A549 (cell line): ENCODE results near the gene CERS6. TPM values are rescaled to one million over a fixed set of nuclear protein-coding genes. Genes with fewer than 3 reads are reported as not detected.

Experiments
- ATAC-seq, 2 experiments: fragments of 200-7000 bp in 1 of 2; fragments of >200 bp in 1 of 2; cut with Nextera tagmentation in 1 of 2; cut with Tn5 transposase in 1 of 2; 3 replicates each; pipeline versions ENCODE4 v1.8.0 to v1.9.1; 2018 to 2020; ENCODE audit warnings: mild to moderate bottlenecking in 1 of 2, moderate library complexity in 1 of 2
- CTCF ChIA-PET: fragments of 300-600 bp; sonication (Branson Sonifier 250); formaldehyde crosslinking; extraction: SDS; loops from one replicate; lab custom pipeline; 2021; ENCODE audit warnings: antibody characterized with exemption, inconsistent platforms; lab: Yijun Ruan, JAX
- POLR2A ChIA-PET: fragments of 350-600 bp; formaldehyde crosslinking; extraction: SDS; loops from one replicate; lab custom pipeline; 2021; ENCODE audit warnings: antibody characterized with exemption, inconsistent platforms; lab: Yijun Ruan, JAX
- DNase-seq, 2 experiments: peaks; one replicate each; pipeline versions ENCODE4 v3.0.0 to v3.0.0-alpha.2; 2011 to 2016; ENCODE audit warnings: low read depth in 1 of 2, low spot score in 1 of 2
- FAIRE-seq: peaks from 2 replicates; lab custom pipeline; 2011; peaks lifted over from hg19 to GRCh38; lab: Jason Lieb, UNC
- H3K27ac ChIP-seq, 2 experiments: fragments of >200 bp; sonication (Bioruptor Twin); formaldehyde crosslinking; 3 replicates each; pipeline ENCODE4 v1.5.1; 2016 to 2017
- H3K4me1 ChIP-seq: fragments of >200 bp; sonication (Bioruptor Twin); formaldehyde crosslinking; 3 replicates; pipeline ENCODE4 v1.6.1; 2016
- H3K4me2 ChIP-seq: fragments of >200 bp; sonication (Bioruptor Twin); formaldehyde crosslinking; 3 replicates; pipeline ENCODE4 v1.6.1; 2016
- H3K4me3 ChIP-seq: fragments of >200 bp; sonication (Bioruptor Twin); formaldehyde crosslinking; 3 replicates; pipeline ENCODE4 v1.5.1; 2016
- H3K9me3 ChIP-seq: fragments of >200 bp; sonication (Bioruptor Twin); formaldehyde crosslinking; 3 replicates; pipeline ENCODE4 v1.6.1; 2016
- CHD2 ChIP-seq: fragments of 150-350 bp; IDR thresholded peaks from 2 replicates; pipeline ENCODE4 v1.6.1; 2014; ENCODE audit warnings: low read length; ENCODE audit not compliant: partially characterized antibody
- CHD4 ChIP-seq: fragments of 200-600 bp; sonication (generic); IDR thresholded peaks from 2 replicates; pipeline ENCODE4 v1.6.1; 2016; ENCODE audit warnings: antibody characterized with exemption, mild to moderate bottlenecking, borderline replicate concordance
- EHMT2 ChIP-seq: fragments of 200-600 bp; sonication (generic); IDR thresholded peaks from 2 replicates; pipeline ENCODE4 v1.6.1; 2016; ENCODE audit warnings: antibody characterized with exemption, low read depth, mild to moderate bottlenecking, moderate library complexity
- EP300 ChIP-seq, 2 experiments: fragments of >200 bp; sonication (Bioruptor Twin); formaldehyde crosslinking; IDR thresholded peaks; 2 replicates in 1 of 2; 3 replicates in 1 of 2; pipeline ENCODE4 v1.6.1; 2016 to 2017
- ESRRA ChIP-seq: fragments of 150-350 bp; IDR thresholded peaks from 2 replicates; pipeline ENCODE4 v1.6.1; 2014; ENCODE audit warnings: mild to moderate bottlenecking, low read length, borderline replicate concordance
- FOSL2 ChIP-seq, 2 experiments: fragments of 450-650 bp in 1 of 2; fragments of >200 bp in 1 of 2; sonication (Bioruptor Twin) in 1 of 2; formaldehyde crosslinking; IDR thresholded peaks; 2 replicates each; pipeline versions ENCODE4 v1.5.0 to v1.6.1; 2016 to 2020; ENCODE audit warnings: mild to moderate bottlenecking in 1 of 2, moderate library complexity in 1 of 2
- GATA3 ChIP-seq: IDR thresholded peaks from 2 replicates; pipeline ENCODE4 v1.6.1; 2012; ENCODE audit warnings: borderline replicate concordance
- HDAC2 ChIP-seq: fragments of 200-600 bp; sonication (generic); IDR thresholded peaks from 2 replicates; pipeline ENCODE4 v1.6.1; 2016
- HOXB13 ChIP-seq: fragments of 250-450 bp; sonication (Bioruptor Pico); IDR thresholded peaks from 2 replicates; pipeline ENCODE4 v1.5.0; 2020; ENCODE audit warnings: low read depth, mild to moderate bottlenecking, moderate library complexity
- JUNB ChIP-seq: fragments of >200 bp; sonication (Bioruptor Twin); formaldehyde crosslinking; IDR thresholded peaks from 2 replicates; pipeline ENCODE4 v1.6.1; 2016
- NR3C1 ChIP-seq: fragments of >200 bp; sonication (Bioruptor Twin); formaldehyde crosslinking; IDR thresholded peaks from 3 replicates; pipeline ENCODE4 v1.6.1; 2017
- PHF8 ChIP-seq: fragments of 200-600 bp; sonication (generic); IDR thresholded peaks from 2 replicates; pipeline ENCODE4 v1.6.1; 2016; ENCODE audit warnings: low read depth, mild to moderate bottlenecking, antibody characterized with exemption, moderate library complexity, borderline replicate concordance
- POLR2AphosphoS2 ChIP-seq: conservative IDR thresholded peaks from 2 replicates; pipeline ENCODE4 v1.6.1; 2012; ENCODE audit warnings: low read length, improper control_type of control experiment, inconsistent platforms
- RAD21 ChIP-seq, 2 experiments: fragments of >200 bp in 1 of 2; sonication (Bioruptor Twin) in 1 of 2; formaldehyde crosslinking in 1 of 2; IDR thresholded peaks in 1 of 2; conservative IDR thresholded peaks in 1 of 2; 2 replicates in 1 of 2; 3 replicates in 1 of 2; pipeline ENCODE4 v1.6.1; 2012 to 2018; ENCODE audit warnings: inconsistent platforms in 1 of 2
- RCOR1 ChIP-seq: fragments of 150-350 bp; IDR thresholded peaks from 2 replicates; pipeline ENCODE4 v1.6.1; 2014; ENCODE audit warnings: antibody characterized with exemption, low read length, low read depth
- TFCP2L1 ChIP-seq: fragments of 250-450 bp; sonication (Bioruptor Pico); IDR thresholded peaks from 2 replicates; pipeline ENCODE4 v1.5.0; 2021; ENCODE audit warnings: mild to moderate bottlenecking
- ZC3H11A ChIP-seq: fragments of 450-650 bp; IDR thresholded peaks from 2 replicates; pipeline ENCODE4 v1.6.1; 2014; ENCODE audit warnings: antibody characterized with exemption, mild to moderate bottlenecking
- ZSCAN20 ChIP-seq: fragments of 250-450 bp; sonication (Bioruptor Pico); IDR thresholded peaks from 2 replicates; pipeline ENCODE4 v1.8.0; 2022; ENCODE audit warnings: mild to moderate bottlenecking, moderate library complexity
- WGBS: methylation state at CpG from one replicate; pipeline ENCODE4 v1.1.6; 2017; ENCODE audit errors: missing lambda C conversion rate; 5-methylcytosine and 5-hydroxymethylcytosine counted together
- polyA plus RNA-seq, 4 experiments: library from polyadenylated mRNA; depleted of rRNA in 3 of 4; stranded (reverse); fragments of >200 nt; fragmentation: RNase III in 1 of 4; extraction: RNeasy Plus Mini Kit Qiagen cat#74134 plus additional on column Dnase treatment in 1 of 4; gene quantifications; 2 replicates in 3 of 4; 3 replicates in 1 of 4; pipeline ENCODE4 v1.2.3, GENCODE V29; 2011 to 2017
- TF ChIP-seq, protein P1 (sequence below): fragments of 250-450 bp; sonication (Bioruptor Pico); IDR thresholded peaks from 2 replicates; pipeline ENCODE4 v1.5.0; 2021; ENCODE audit warnings: mild to moderate bottlenecking, moderate library complexity, borderline replicate concordance
- TF ChIP-seq, protein P2 (sequence below): fragments of >200 bp; sonication (Bioruptor Twin); formaldehyde crosslinking; IDR thresholded peaks from 2 replicates; pipeline ENCODE4 v1.6.1; 2016
- TF ChIP-seq, protein P3 (sequence below): fragments of >200 bp; sonication (Bioruptor Twin); formaldehyde crosslinking; IDR thresholded peaks from 3 replicates; pipeline ENCODE4 v1.6.1; 2016
- TF ChIP-seq, protein P4 (sequence below): fragments of 250-450 bp; sonication (Bioruptor Pico); IDR thresholded peaks from 2 replicates; pipeline ENCODE4 v1.5.0; 2020; ENCODE audit warnings: low read depth, mild to moderate bottlenecking, moderate library complexity

Gene CERS6
- polyA plus RNA-seq, 2 of the 4 experiments (the other 2 are of a cell fraction): 12.0 to 16.9 TPM

DNA sequence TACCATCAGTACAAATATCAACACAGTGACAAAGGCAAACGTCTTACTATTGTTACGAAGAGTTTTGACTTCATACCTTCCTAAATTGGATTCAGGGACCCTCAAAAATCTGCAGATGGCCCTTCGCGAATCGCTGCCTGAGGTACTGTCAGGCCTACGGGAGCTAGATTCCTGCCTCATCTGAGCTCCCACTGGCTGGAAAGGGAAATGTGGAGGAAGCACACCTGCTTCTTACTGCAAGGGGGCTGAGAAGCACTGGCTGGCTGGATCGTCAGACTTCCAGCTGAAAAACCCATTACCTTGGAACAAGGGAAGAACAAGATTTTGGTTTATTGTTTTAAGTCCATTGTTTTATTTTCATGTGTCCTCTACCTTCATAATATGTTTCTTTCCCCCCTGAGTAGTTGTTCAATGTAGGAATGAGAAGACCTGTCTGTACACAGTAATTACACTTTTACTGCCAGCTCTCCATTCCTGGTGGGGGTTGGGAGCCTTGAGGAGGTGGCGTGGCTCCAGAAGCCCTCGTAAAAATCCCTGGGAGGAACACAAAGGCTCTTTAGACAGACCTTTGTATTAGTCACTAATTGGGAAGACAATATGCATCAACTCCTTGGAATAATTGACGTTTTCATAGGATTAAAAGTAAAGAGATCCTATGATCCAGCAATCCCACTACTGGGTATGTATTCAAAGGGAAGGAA is 222.2 kb downstream of the CERS6 start:
- Histone ChIP-seq H3K4me1 (no peaks in the 10 kb centered on the region), H3K4me2 (no peak overlapping the region), H3K27ac (no peak overlapping the region), H3K4me3 (no peak overlapping the region), H3K9me3 (no peaks in the 10 kb centered on the region)
- TF ChIP-seq, protein P1, sequence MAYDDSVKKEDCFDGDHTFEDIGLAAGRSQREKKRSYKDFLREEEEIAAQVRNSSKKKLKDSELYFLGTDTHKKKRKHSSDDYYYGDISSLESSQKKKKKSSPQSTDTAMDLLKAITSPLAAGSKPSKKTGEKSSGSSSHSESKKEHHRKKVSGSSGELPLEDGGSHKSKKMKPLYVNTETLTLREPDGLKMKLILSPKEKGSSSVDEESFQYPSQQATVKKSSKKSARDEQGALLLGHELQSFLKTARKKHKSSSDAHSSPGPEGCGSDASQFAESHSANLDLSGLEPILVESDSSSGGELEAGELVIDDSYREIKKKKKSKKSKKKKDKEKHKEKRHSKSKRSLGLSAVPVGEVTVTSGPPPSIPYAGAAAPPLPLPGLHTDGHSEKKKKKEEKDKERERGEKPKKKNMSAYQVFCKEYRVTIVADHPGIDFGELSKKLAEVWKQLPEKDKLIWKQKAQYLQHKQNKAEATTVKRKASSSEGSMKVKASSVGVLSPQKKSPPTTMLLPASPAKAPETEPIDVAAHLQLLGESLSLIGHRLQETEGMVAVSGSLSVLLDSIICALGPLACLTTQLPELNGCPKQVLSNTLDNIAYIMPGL: no peak
- TF ChIP-seq, protein P2, sequence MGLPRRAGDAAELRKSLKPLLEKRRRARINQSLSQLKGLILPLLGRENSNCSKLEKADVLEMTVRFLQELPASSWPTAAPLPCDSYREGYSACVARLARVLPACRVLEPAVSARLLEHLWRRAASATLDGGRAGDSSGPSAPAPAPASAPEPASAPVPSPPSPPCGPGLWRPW: no peak
- TF ChIP-seq HOXB13 (CRISPR knock-in tag): no peak
- no peak for TF ChIP-seq EP300 (IDR thresholded peaks at IDR 0.05)
- no peak for TF ChIP-seq TFCP2L1 (CRISPR knock-in tag)
- TF ChIP-seq ZC3H11A: no peak
- no peak for TF ChIP-seq CHD2
- TF ChIP-seq, protein P3, sequence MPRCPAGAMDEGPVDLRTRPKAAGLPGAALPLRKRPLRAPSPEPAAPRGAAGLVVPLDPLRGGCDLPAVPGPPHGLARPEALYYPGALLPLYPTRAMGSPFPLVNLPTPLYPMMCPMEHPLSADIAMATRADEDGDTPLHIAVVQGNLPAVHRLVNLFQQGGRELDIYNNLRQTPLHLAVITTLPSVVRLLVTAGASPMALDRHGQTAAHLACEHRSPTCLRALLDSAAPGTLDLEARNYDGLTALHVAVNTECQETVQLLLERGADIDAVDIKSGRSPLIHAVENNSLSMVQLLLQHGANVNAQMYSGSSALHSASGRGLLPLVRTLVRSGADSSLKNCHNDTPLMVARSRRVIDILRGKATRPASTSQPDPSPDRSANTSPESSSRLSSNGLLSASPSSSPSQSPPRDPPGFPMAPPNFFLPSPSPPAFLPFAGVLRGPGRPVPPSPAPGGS: no peak
- no peak for TF ChIP-seq EHMT2
- TF ChIP-seq PHF8: no peak
- no peak for TF ChIP-seq GATA3
- TF ChIP-seq RAD21 (conservative IDR thresholded peaks at IDR 0.05 in 1 of 2, IDR thresholded peaks at IDR 0.05 in 1 of 2): no peak
- TF ChIP-seq JUNB: no peak
- TF ChIP-seq, protein P4, sequence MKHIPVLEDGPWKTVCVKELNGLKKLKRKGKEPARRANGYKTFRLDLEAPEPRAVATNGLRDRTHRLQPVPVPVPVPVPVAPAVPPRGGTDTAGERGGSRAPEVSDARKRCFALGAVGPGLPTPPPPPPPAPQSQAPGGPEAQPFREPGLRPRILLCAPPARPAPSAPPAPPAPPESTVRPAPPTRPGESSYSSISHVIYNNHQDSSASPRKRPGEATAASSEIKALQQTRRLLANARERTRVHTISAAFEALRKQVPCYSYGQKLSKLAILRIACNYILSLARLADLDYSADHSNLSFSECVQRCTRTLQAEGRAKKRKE (CRISPR knock-in tag): no peak
- TF ChIP-seq POLR2AphosphoS2: no peak
- no peak for TF ChIP-seq CHD4
- TF ChIP-seq ESRRA: no peak
- ChIA-PET CTCF (no interaction called here), POLR2A (no interaction called here)
- FAIRE-seq (no peak), ATAC-seq (no peak), DNase-seq (no peak)
- 91% methylated on average over 10 of the region's 10 CpGs for WGBS

DNA sequence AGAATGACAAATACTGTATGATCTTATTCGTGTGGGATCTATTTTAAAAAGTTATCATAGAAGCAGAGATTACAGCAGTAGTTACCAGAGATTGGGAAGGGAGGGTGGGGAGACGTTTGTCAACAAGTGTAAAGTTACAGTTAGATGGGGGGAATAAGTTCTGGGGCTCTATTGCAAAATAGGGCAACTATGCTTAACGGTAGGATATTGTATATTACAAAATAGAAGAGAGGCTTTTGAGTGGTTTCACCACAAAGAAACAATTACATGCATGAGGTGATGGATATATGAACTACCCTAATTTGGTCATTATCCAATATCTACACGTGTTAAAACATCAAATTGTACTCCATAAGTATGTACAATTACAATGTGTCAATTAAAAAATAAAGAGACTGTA is 223.0 kb downstream of the CERS6 start:
- TF ChIP-seq, protein P3: no peak
- no peak for TF ChIP-seq HDAC2
- TF ChIP-seq NR3C1: no peak
- TF ChIP-seq HOXB13 (CRISPR knock-in tag): no peak
- no peak for TF ChIP-seq ZSCAN20 (CRISPR knock-in tag)
- TF ChIP-seq CHD4: no peak
- no peak for TF ChIP-seq FOSL2 (IDR thresholded peaks at IDR 0.05)
- no peak for TF ChIP-seq FOSL2 (CRISPR knock-in tag; IDR thresholded peaks at IDR 0.05)
- no peak for TF ChIP-seq POLR2AphosphoS2
- no peak for TF ChIP-seq RCOR1
- TF ChIP-seq, protein P1: no peak
- TF ChIP-seq, all 56 proteins: peak for 0

More for the DNA sequence above, 223.0 kb downstream of the CERS6 start:
- FAIRE-seq (no peak), DNase-seq (no peak), ATAC-seq (no peak)
- no peaks in the 10 kb centered on the region for H3K4me1 ChIP-seq
- H3K4me3 ChIP-seq: no peak overlapping the region
- no peak overlapping the region for H3K27ac ChIP-seq
- H3K9me3 ChIP-seq: no peaks in the 10 kb centered on the region
- 50% methylated on average over 4 of the region's 4 CpGs for WGBS
- POLR2A ChIA-PET: no interaction called here
- no peak overlapping the region for H3K4me2 ChIP-seq
- CTCF ChIA-PET: no interaction called here
